IMR-90 (cell line): ENCODE data around the gene RASD2. TPM values are rescaled to one million over a fixed set of nuclear protein-coding genes. Genes with fewer than 3 reads are reported as not detected.

Experiments used
- ATAC-seq: fragments of 200-7000 bp; cut with Tn5 transposase; 2 replicates; pipeline ENCODE4 v1.9.1; 2020; ENCODE audit warnings: low read depth, mild to moderate bottlenecking, moderate library complexity
- BruUV-seq: library from RNA; stranded (reverse); fragments of 400-500 nt; replicated peaks from 2 replicates; lab custom pipeline; 2021; lab: Mats Ljungman, UMichigan
- CTCF ChIA-PET: fragments of 300-600 bp; formaldehyde crosslinking; extraction: SDS; loops from one replicate; lab custom pipeline; 2021; ENCODE audit warnings: antibody characterized with exemption; lab: Yijun Ruan, JAX
- POLR2A ChIA-PET: fragments of 300-600 bp; sonication (Branson Sonifier 250); formaldehyde crosslinking; loops from one replicate; lab custom pipeline; 2022; ENCODE audit warnings: antibody characterized with exemption; ENCODE audit not compliant: unreplicated experiment; lab: Charles Lee
- DNase-seq: peaks from one replicate; pipeline ENCODE4 v3.0.0; 2013
- H2AFZ ChIP-seq: replicated peaks from 2 replicates; pipeline ENCODE3; 2013; ENCODE audit warnings: low read length, mild to moderate bottlenecking; ENCODE audit not compliant: poor library complexity
- H2AK5ac ChIP-seq: 2 replicates; pipeline ENCODE4 v1.6.1; 2013; ENCODE audit warnings: low read depth, low read length, inconsistent platforms
- H2AK9ac ChIP-seq: replicated peaks from 2 replicates; pipeline ENCODE3; 2013; ENCODE audit warnings: mild to moderate bottlenecking, low read depth, low read length, moderate library complexity; ENCODE audit not compliant: poor library complexity
- H2BK120ac ChIP-seq: 2 replicates; pipeline ENCODE4 v1.6.1; 2013; ENCODE audit warnings: low read depth, low read length, inconsistent platforms
- H2BK15ac ChIP-seq: 3 replicates; pipeline ENCODE4 v1.6.1; 2013; ENCODE audit warnings: low read depth, low read length, inconsistent platforms
- H2BK20ac ChIP-seq: 2 replicates; pipeline ENCODE4 v1.6.1; 2013; ENCODE audit warnings: low read depth, mild to moderate bottlenecking, inconsistent platforms, low read length, moderate library complexity
- H2BK5ac ChIP-seq: 2 replicates; pipeline ENCODE4 v1.6.1; 2013; ENCODE audit warnings: mild to moderate bottlenecking, low read depth, low read length, inconsistent platforms; ENCODE audit not compliant: poor library complexity, severe bottlenecking
- H3K14ac ChIP-seq: replicated peaks from 2 replicates; pipeline ENCODE4 v1.6.1; 2013; ENCODE audit warnings: low read depth, low read length, inconsistent platforms
- H3K18ac ChIP-seq: 2 replicates; pipeline ENCODE4 v1.6.1; 2013; ENCODE audit warnings: low read depth, low read length, control low read depth
- H3K23ac ChIP-seq: 2 replicates; pipeline ENCODE4 v1.6.1; 2013; ENCODE audit warnings: low read depth, low read length, inconsistent platforms
- H3K27ac ChIP-seq: 2 replicates; pipeline ENCODE4 v1.5.1; 2013; ENCODE audit warnings: mild to moderate bottlenecking, control low read depth, low read length; ENCODE audit not compliant: insufficient read depth
- H3K27me3 ChIP-seq: 2 replicates; pipeline ENCODE4 v1.6.1; 2013; ENCODE audit warnings: low read length; ENCODE audit not compliant: control insufficient read depth, insufficient read depth
- H3K36me3 ChIP-seq: 2 replicates; pipeline ENCODE4 v1.6.1; 2013; ENCODE audit warnings: low read length, mixed read lengths; ENCODE audit not compliant: control insufficient read depth, insufficient read depth
- H3K4ac ChIP-seq: 2 replicates; pipeline ENCODE4 v1.6.1; 2013; ENCODE audit warnings: low read depth, low read length, inconsistent platforms
- H3K4me1 ChIP-seq: 2 replicates; pipeline ENCODE4 v1.6.1; 2013; ENCODE audit warnings: low read length, mixed read lengths; ENCODE audit not compliant: control insufficient read depth, insufficient read depth
- H3K4me2 ChIP-seq: 2 replicates; pipeline ENCODE4 v1.6.1; 2013; ENCODE audit warnings: low read depth, mild to moderate bottlenecking, control low read depth, low read length, moderate library complexity
- H3K4me3 ChIP-seq: 2 replicates; pipeline ENCODE4 v1.5.1; 2013; ENCODE audit warnings: low read depth, mild to moderate bottlenecking, control low read depth, low read length, moderate library complexity; ENCODE audit not compliant: insufficient read depth
- H3K56ac ChIP-seq: 2 replicates; pipeline ENCODE4 v1.6.1; 2013; ENCODE audit warnings: low read length, inconsistent platforms; ENCODE audit not compliant: insufficient read depth; ENCODE audit errors: extremely low read depth
- H3K79me1 ChIP-seq, 2 experiments: 2 replicates each; pipeline ENCODE4 v1.6.1; 2013; ENCODE audit warnings: low read length in 2 of 2, inconsistent platforms in 1 of 2, low read depth in 1 of 2
- H3K9ac ChIP-seq: 2 replicates; pipeline ENCODE4 v1.6.1; 2013; ENCODE audit warnings: low read depth, low read length, control low read depth
- H3K9me1 ChIP-seq: 2 replicates; pipeline ENCODE4 v1.6.1; 2013; ENCODE audit warnings: low read length, inconsistent platforms; ENCODE audit not compliant: insufficient read depth
- H3K9me3 ChIP-seq: 2 replicates; pipeline ENCODE4 v1.6.1; 2013; ENCODE audit warnings: low read length; ENCODE audit not compliant: control insufficient read depth, insufficient read depth
- H4K20me1 ChIP-seq: 2 replicates; pipeline ENCODE4 v1.6.1; 2013; ENCODE audit warnings: low read length, inconsistent platforms; ENCODE audit not compliant: insufficient read depth
- H4K5ac ChIP-seq: 2 replicates; pipeline ENCODE4 v1.6.1; 2013; ENCODE audit warnings: mild to moderate bottlenecking, low read depth, low read length, control low read depth
- H4K8ac ChIP-seq, 2 experiments: 2 replicates each; pipeline ENCODE4 v1.6.1; 2013; ENCODE audit warnings: low read depth in 2 of 2, low read length in 2 of 2, control low read depth in 1 of 2, inconsistent platforms in 1 of 2
- H4K91ac ChIP-seq: 2 replicates; pipeline ENCODE4 v1.6.1; 2013; ENCODE audit warnings: low read depth, low read length, inconsistent platforms; ENCODE audit not compliant: insufficient read depth
- BHLHE40 ChIP-seq: fragments of 150-350 bp; IDR thresholded peaks from 2 replicates; pipeline ENCODE4 v1.6.1; 2016; ENCODE audit warnings: mild to moderate bottlenecking, low read depth, low read length
- CEBPB ChIP-seq: IDR thresholded peaks from 2 replicates; pipeline ENCODE4 v1.6.1; 2012; ENCODE audit warnings: low read depth, low read length, improper control_type of control experiment
- CHD1 ChIP-seq: IDR thresholded peaks from 2 replicates; pipeline ENCODE4 v1.6.1; 2012; ENCODE audit warnings: low read depth, low read length, improper control_type of control experiment
- FOS ChIP-seq: fragments of 150-350 bp; IDR thresholded peaks from 2 replicates; pipeline ENCODE4 v1.6.1; 2016; ENCODE audit warnings: low read depth, low read length
- MAFK ChIP-seq: IDR thresholded peaks from 2 replicates; pipeline ENCODE4 v1.6.1; 2012; ENCODE audit warnings: low read depth, low read length, improper control_type of control experiment
- MAZ ChIP-seq: IDR thresholded peaks from 2 replicates; pipeline ENCODE4 v1.6.1; 2012; ENCODE audit warnings: low read depth, mild to moderate bottlenecking, low read length, improper control_type of control experiment, moderate library complexity, borderline replicate concordance
- MXI1 ChIP-seq: IDR thresholded peaks from 2 replicates; pipeline ENCODE4 v1.6.1; 2012; ENCODE audit warnings: low read depth, mild to moderate bottlenecking, low read length, moderate library complexity, borderline replicate concordance
- NFE2L2 ChIP-seq: fragments of 150-350 bp; IDR thresholded peaks from 2 replicates; pipeline ENCODE4 v1.6.1; 2016; ENCODE audit warnings: low read depth, mild to moderate bottlenecking, low read length
- POLR2A ChIP-seq: IDR thresholded peaks from 2 replicates; pipeline ENCODE4 v1.6.1; 2012; ENCODE audit warnings: mild to moderate bottlenecking, low read depth, low read length
- RAD21 ChIP-seq: IDR thresholded peaks from 2 replicates; pipeline ENCODE4 v1.6.1; 2012; ENCODE audit warnings: low read length, improper control_type of control experiment
- RCOR1 ChIP-seq: IDR thresholded peaks from 2 replicates; pipeline ENCODE4 v1.6.1; 2012; ENCODE audit warnings: mild to moderate bottlenecking, low read length, improper control_type of control experiment; ENCODE audit not compliant: insufficient replicate concordance
- RFX5 ChIP-seq: IDR thresholded peaks from 2 replicates; pipeline ENCODE4 v1.8.0; 2012; ENCODE audit warnings: low read depth, mild to moderate bottlenecking, low read length, moderate library complexity
- SMC3 ChIP-seq: fragments of 150-350 bp; IDR thresholded peaks from 2 replicates; pipeline ENCODE4 v1.6.1; 2016; ENCODE audit warnings: low read depth, mild to moderate bottlenecking, antibody characterized with exemption, low read length, moderate library complexity
- WGBS, 2 experiments: methylation state at CpG; one replicate each; pipeline versions ENCODE4 v1.1.5 to v1.1.7; 2013; ENCODE audit warnings: missing lambda C conversion rate in 2 of 2; ENCODE audit not compliant: insufficient read length in 1 of 2; ENCODE audit errors: extremely low coverage in 2 of 2; 5-methylcytosine and 5-hydroxymethylcytosine counted together
- dilution Hi-C: fragments of 300-500 bp; cut with HindIII; formaldehyde crosslinking; loops from one replicate; pipeline ENCODE4 v1.14.3; 2018; ENCODE audit warnings: low sequenced_read_pairs; ENCODE audit not compliant: unreplicated experiment
- in situ Hi-C: fragments of 300-500 bp; cut with MboI; formaldehyde crosslinking; loops from 3 replicates; pipeline ENCODE4 v1.14.3; 2019; ENCODE audit warnings: low sequenced_read_pairs, inconsistent platforms, mixed read lengths
- intact Hi-C: fragments of 100-400 bp; cut with micrococcal nuclease; formaldehyde crosslinking; loops from 2 replicates; pipeline ENCODE4 v1.10.0; 2022
- polyA plus RNA-seq, 3 experiments: library from polyadenylated mRNA; depleted of rRNA; stranded (reverse); fragments of >200 nt; gene quantifications; 2 replicates each; pipeline ENCODE4 v1.2.3, GENCODE V29; 2012; ENCODE audit warnings: low replicate concordance in 1 of 3
- total RNA-seq: library from RNA; depleted of rRNA; stranded (reverse); fragments of >200 nt; gene quantifications from 2 replicates; pipeline ENCODE4 v1.2.3, GENCODE V29; 2012
- TF ChIP-seq, protein P1 (sequence below): fragments of 150-350 bp; IDR thresholded peaks from 2 replicates; pipeline ENCODE4 v1.6.1; 2016; ENCODE audit warnings: low read depth, mild to moderate bottlenecking, low read length, moderate library complexity, borderline replicate concordance
- TF ChIP-seq, protein P2 (sequence below): conservative IDR thresholded peaks from 2 replicates; pipeline ENCODE4 v1.5.1; 2012; ENCODE audit warnings: mild to moderate bottlenecking, low read depth, low read length, improper control_type of control experiment
- TF ChIP-seq, protein P3 (sequence below): fragments of 150-350 bp; IDR thresholded peaks from 2 replicates; pipeline ENCODE4 v1.6.1; 2017; ENCODE audit warnings: mild to moderate bottlenecking, antibody characterized with exemption, low read length, low read depth

RASD2 gene
- total and polyA plus RNA-seq, 2 of the 4 experiments (the other 2 are of a cell fraction), result under 0.01 to 0.32 TPM

DNA sequence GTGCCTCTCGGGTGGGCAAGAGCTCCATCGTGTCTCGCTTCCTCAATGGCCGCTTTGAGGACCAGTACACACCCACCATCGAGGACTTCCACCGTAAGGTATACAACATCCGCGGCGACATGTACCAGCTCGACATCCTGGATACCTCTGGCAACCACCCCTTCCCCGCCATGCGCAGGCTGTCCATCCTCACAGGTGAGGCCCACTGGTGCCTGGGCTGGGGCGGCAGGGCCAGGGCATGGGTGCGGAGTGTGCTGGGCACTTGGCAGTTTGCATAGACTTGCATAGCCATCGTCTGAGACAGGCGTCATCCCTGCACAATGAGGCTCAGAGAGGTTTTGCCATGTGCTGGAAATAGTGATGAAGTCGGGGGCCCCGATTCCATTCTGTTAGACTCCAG lies 6.3 kb downstream of the RASD2 start:
- no peaks in the 10 kb centered on the region; a peak in 1 of 4 replicates for H3K79me1 ChIP-seq
- H3K4ac ChIP-seq, result no peak overlapping the region
- ATAC-seq, result no peak
- H3K4me2 ChIP-seq, result no peak overlapping the region
- 0 out of 2 replicates have a peak, but pooled peaks cover 5% of the 10 kb centered on the region for H4K20me1 ChIP-seq
- H2BK5ac ChIP-seq, result no peak overlapping the region
- TF ChIP-seq NFE2L2 (no peak), BHLHE40 (no peak), FOS (no peak), MXI1 (no peak), RAD21 (no peak), SMC3 (no peak), RCOR1 (no peak), MAFK (no peak), CEBPB (no peak), MAZ (no peak), RFX5 (no peak), POLR2A (no peak), CHD1 (no peak)
- TF ChIP-seq, protein P1, sequence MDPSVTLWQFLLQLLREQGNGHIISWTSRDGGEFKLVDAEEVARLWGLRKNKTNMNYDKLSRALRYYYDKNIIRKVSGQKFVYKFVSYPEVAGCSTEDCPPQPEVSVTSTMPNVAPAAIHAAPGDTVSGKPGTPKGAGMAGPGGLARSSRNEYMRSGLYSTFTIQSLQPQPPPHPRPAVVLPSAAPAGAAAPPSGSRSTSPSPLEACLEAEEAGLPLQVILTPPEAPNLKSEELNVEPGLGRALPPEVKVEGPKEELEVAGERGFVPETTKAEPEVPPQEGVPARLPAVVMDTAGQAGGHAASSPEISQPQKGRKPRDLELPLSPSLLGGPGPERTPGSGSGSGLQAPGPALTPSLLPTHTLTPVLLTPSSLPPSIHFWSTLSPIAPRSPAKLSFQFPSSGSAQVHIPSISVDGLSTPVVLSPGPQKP, result no peak
- TF ChIP-seq, protein P2, sequence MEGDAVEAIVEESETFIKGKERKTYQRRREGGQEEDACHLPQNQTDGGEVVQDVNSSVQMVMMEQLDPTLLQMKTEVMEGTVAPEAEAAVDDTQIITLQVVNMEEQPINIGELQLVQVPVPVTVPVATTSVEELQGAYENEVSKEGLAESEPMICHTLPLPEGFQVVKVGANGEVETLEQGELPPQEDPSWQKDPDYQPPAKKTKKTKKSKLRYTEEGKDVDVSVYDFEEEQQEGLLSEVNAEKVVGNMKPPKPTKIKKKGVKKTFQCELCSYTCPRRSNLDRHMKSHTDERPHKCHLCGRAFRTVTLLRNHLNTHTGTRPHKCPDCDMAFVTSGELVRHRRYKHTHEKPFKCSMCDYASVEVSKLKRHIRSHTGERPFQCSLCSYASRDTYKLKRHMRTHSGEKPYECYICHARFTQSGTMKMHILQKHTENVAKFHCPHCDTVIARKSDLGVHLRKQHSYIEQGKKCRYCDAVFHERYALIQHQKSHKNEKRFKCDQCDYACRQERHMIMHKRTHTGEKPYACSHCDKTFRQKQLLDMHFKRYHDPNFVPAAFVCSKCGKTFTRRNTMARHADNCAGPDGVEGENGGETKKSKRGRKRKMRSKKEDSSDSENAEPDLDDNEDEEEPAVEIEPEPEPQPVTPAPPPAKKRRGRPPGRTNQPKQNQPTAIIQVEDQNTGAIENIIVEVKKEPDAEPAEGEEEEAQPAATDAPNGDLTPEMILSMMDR, result no peak
- TF ChIP-seq, protein P3, sequence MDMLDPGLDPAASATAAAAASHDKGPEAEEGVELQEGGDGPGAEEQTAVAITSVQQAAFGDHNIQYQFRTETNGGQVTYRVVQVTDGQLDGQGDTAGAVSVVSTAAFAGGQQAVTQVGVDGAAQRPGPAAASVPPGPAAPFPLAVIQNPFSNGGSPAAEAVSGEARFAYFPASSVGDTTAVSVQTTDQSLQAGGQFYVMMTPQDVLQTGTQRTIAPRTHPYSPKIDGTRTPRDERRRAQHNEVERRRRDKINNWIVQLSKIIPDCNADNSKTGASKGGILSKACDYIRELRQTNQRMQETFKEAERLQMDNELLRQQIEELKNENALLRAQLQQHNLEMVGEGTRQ, result no peak
- H3K14ac ChIP-seq, result no peak overlapping the region
- no peak overlapping the region for H4K5ac ChIP-seq
- intact Hi-C loops, result no loop called here
- no TSS peak for BruUV-seq
- CTCF ChIA-PET, result no interaction called here
- no peaks in the 10 kb centered on the region for H3K27me3 ChIP-seq
- no peak overlapping the region for H2BK15ac ChIP-seq
- H2AK5ac ChIP-seq, result no peak overlapping the region
- no peak overlapping the region for H3K23ac ChIP-seq
- WGBS, 2 experiments, result 93% methylated on average over 5 of the region's 18 CpGs; no CpG with 5 or more reads in 1 of the 2 experiments
- H4K8ac ChIP-seq, result no peak overlapping the region
- no peak overlapping the region for H4K91ac ChIP-seq
- H2BK20ac ChIP-seq, result no peak overlapping the region
- H2AK9ac ChIP-seq, result no peak overlapping the region
- H3K4me3 ChIP-seq, result no peak overlapping the region
- H3K27ac ChIP-seq, result no peak overlapping the region
- dilution Hi-C loops, result no loop called here
- H2BK120ac ChIP-seq, result no peak overlapping the region
- H3K9me1 ChIP-seq, result no peaks in the 10 kb centered on the region
- H3K56ac ChIP-seq, result no peak overlapping the region
- H3K9me3 ChIP-seq, result no peaks in the 10 kb centered on the region
- POLR2A ChIA-PET, result no interaction called here
- H3K4me1 ChIP-seq, result no peaks in the 10 kb centered on the region
- H3K18ac ChIP-seq, result no peak overlapping the region
- H2AFZ ChIP-seq, result no peak overlapping the region
- no peak for DNase-seq
- in situ Hi-C loops, result no loop called here
- H3K9ac ChIP-seq, result no peak overlapping the region
- H3K36me3 ChIP-seq, result peaks cover 1% of the 10 kb centered on the region; the same call in 1 of the 2 replicates
